ENCODE results near the gene KIR2DL1.
"Not testable (repeated sequence)": the region's sequence is repeated elsewhere in the genome, so short reads cannot be mapped to it uniquely, and the experiment has no call there.

KIR2DL1 gene

GRCh38 chr19:54769646-54770045, at the start of gene KIR2DL1:
KIR2DL1 (plus strand) TSS chr19:54769793; CDS start chr19:54769851, 58 bp downstream.
- not testable (repeated sequence) for DNase-seq (ENCODE audit: low spot score)

GRCh38 chr19:54724142-54724541, 45.5 kb upstream of the KIR2DL1 start, which contains the start of gene KIR3DL3:
KIR3DL3 (plus strand) TSS chr19:54724442; CDS start chr19:54724497, 55 bp downstream.
- no peak for DNase-seq (ENCODE audit: low spot score)

- DNase-seq (ENCODE audit: low spot score): no peak
These were observed 44.9 kb upstream of the KIR2DL1 start for GRCh38 chr19:54724644-54725043.

- no peak for DNase-seq (ENCODE audit: low spot score)
These were observed 44.3 kb upstream of the KIR2DL1 start for GRCh38 chr19:54725321-54725720.

GRCh38 chr19:54727562-54727961, 42.0 kb upstream of the KIR2DL1 start:
- DNase-seq (ENCODE audit: low spot score): no peak

- no peak for DNase-seq (ENCODE audit: low spot score)
These were observed 41.4 kb upstream of the KIR2DL1 start for GRCh38 chr19:54728167-54728566.

- no peak for DNase-seq (ENCODE audit: low spot score)
These were observed 40.0 kb upstream of the KIR2DL1 start for GRCh38 chr19:54729416-54730188.

GRCh38 chr19:54731191-54731590, 38.4 kb upstream of the KIR2DL1 start:
- no peak for DNase-seq (ENCODE audit: low spot score)

- not testable (repeated sequence) for DNase-seq (ENCODE audit: low spot score)
These were observed 31.3 kb upstream of the KIR2DL1 start, which contains the start of gene KIR2DL3 for GRCh38 chr19:54738306-54738705. KIR2DL3 (plus strand) TSS chr19:54738513; CDS start chr19:54738546, 33 bp downstream.

GRCh38 chr19:54738715-54739114, 30.9 kb upstream of the KIR2DL1 start:
- no peak for DNase-seq (ENCODE audit: low spot score)

GRCh38 chr19:54739587-54740497, 29.8 kb upstream of the KIR2DL1 start:
- no peak for DNase-seq (ENCODE audit: low spot score)

GRCh38 chr19:54741950-54742349, 27.6 kb upstream of the KIR2DL1 start:
- DNase-seq (ENCODE audit: low spot score): not testable (repeated sequence)

GRCh38 chr19:54744080-54744479, 25.5 kb upstream of the KIR2DL1 start:
- DNase-seq (ENCODE audit: low spot score): not testable (repeated sequence)

- DNase-seq (ENCODE audit: low spot score): not testable (repeated sequence)
These were observed 21.8 kb upstream of the KIR2DL1 start for GRCh38 chr19:54747614-54748322.

GRCh38 chr19:54750276-54750675, 19.3 kb upstream of the KIR2DL1 start:
- not testable (repeated sequence) for DNase-seq (ENCODE audit: low spot score)

GRCh38 chr19:54756204-54757110, 13.1 kb upstream of the KIR2DL1 start:
- not testable (repeated sequence) for DNase-seq (ENCODE audit: low spot score)

GRCh38 chr19:54758577-54758976, 11.0 kb upstream of the KIR2DL1 start:
- not testable (repeated sequence) for DNase-seq (ENCODE audit: low spot score)

- not testable (repeated sequence) for DNase-seq (ENCODE audit: low spot score)
These were observed 5.4 kb upstream of the KIR2DL1 start for GRCh38 chr19:54764219-54764618.

GRCh38 chr19:54766464-54766863, 3.1 kb upstream of the KIR2DL1 start:
- not testable (repeated sequence) for DNase-seq (ENCODE audit: low spot score)

GRCh38 chr19:54770511-54770910, 918 bp downstream of the KIR2DL1 start:
- not testable (repeated sequence) for DNase-seq (ENCODE audit: low spot score)
